K562 (cell line): ENCODE measurements around the gene KRTAP19-8. TPM values are rescaled to one million over a fixed set of nuclear protein-coding genes. Genes with fewer than 3 reads are reported as not detected.

Source experiments
- ATAC-seq: fragments of 200-7000 bp; cut with Tn5 transposase; 3 replicates; pipeline ENCODE4 v1.9.1; 2020; ENCODE audit warnings: moderate library complexity
- BruUV-seq: library from RNA; stranded (reverse); fragments of 400-500 nt; replicated peaks from 2 replicates; lab custom pipeline; 2021; lab: Mats Ljungman, UMichigan
- CTCF ChIA-PET: fragments of 300-600 bp; formaldehyde crosslinking; extraction: SDS; loops from one replicate; lab custom pipeline; 2021; ENCODE audit warnings: low intra/inter-chr PET ratio; lab: Yijun Ruan, JAX
- POLR2A ChIA-PET: fragments of 300-600, 350-650 bp; sonication (Branson Sonifier 250); formaldehyde crosslinking; extraction: SDS; loops from one replicate; lab custom pipeline; 2021; ENCODE audit warnings: antibody characterized with exemption, inconsistent platforms; lab: Yijun Ruan, JAX
- DNase-seq, 4 experiments: peaks; one replicate each; pipeline versions ENCODE4 v3.0.0 to v3.0.0-alpha.2; 2011 to 2018; ENCODE audit warnings: low spot score in 3 of 4, mixed read lengths in 3 of 4; ENCODE audit errors: extremely low read depth in 1 of 4
- FAIRE-seq: peaks from 2 replicates; lab custom pipeline; 2011; peaks lifted over from hg19 to GRCh38; lab: Jason Lieb, UNC
- H2AFZ ChIP-seq: 2 replicates; pipeline ENCODE4 v1.6.0; 2011; ENCODE audit warnings: low read depth, low read length, control low read depth, inconsistent platforms
- H3K27ac ChIP-seq: fragments of 200-600 bp; 3 replicates; pipeline ENCODE4 v1.8.0; 2011; ENCODE audit warnings: low read depth, mild to moderate bottlenecking, control low read depth, inconsistent platforms, low read length, moderate library complexity, mixed read lengths; ENCODE audit errors: extremely low read depth
- H3K27me3 ChIP-seq, 2 experiments: fragments of 300-600 bp in 1 of 2; 2 replicates in 1 of 2; 3 replicates in 1 of 2; pipeline versions ENCODE4 v1.6.0 to v1.8.0; 2011; ENCODE audit warnings: inconsistent platforms in 2 of 2, low read length in 2 of 2, mild to moderate bottlenecking in 1 of 2, mixed read lengths in 1 of 2, moderate library complexity in 1 of 2; ENCODE audit not compliant: control insufficient read depth in 2 of 2, insufficient read depth in 2 of 2
- H3K36me3 ChIP-seq: fragments of 300-600 bp; 3 replicates; pipeline ENCODE4 v1.8.0; 2011; ENCODE audit warnings: mild to moderate bottlenecking, low read length, inconsistent platforms; ENCODE audit not compliant: control insufficient read depth, insufficient read depth
- H3K4me1 ChIP-seq, 2 experiments: fragments of 200-600 bp in 1 of 2; replicated peaks in 1 of 2; 2 replicates in 1 of 2; 3 replicates in 1 of 2; pipeline versions ENCODE4 v1.5.1 to v1.8.0; 2011; ENCODE audit warnings: inconsistent platforms in 2 of 2, low read length in 2 of 2, mild to moderate bottlenecking in 1 of 2, mixed read lengths in 1 of 2, moderate library complexity in 1 of 2; ENCODE audit not compliant: control insufficient read depth in 2 of 2, insufficient read depth in 2 of 2
- H3K4me2 ChIP-seq: 2 replicates; pipeline ENCODE4 v1.6.1; 2011; ENCODE audit warnings: low read length, control low read depth, inconsistent platforms, mixed read lengths; ENCODE audit not compliant: insufficient read depth
- H3K4me3 ChIP-seq: fragments of 200-600 bp; sonication (generic), shearing (Covaris generic); 2 replicates; pipeline ENCODE4 v1.5.1; 2016; ENCODE audit warnings: control low read depth, inconsistent platforms
- H3K79me2 ChIP-seq: fragments of 200-600 bp; 3 replicates; pipeline ENCODE4 v1.8.0; 2011; ENCODE audit warnings: low read length, inconsistent platforms; ENCODE audit not compliant: control insufficient read depth, insufficient read depth
- H3K9ac ChIP-seq, 2 experiments: 2 replicates each; pipeline versions ENCODE4 v1.6.0 to v1.6.1; 2011; ENCODE audit warnings: low read depth in 2 of 2, low read length in 2 of 2, control low read depth in 1 of 2, inconsistent platforms in 1 of 2, mild to moderate bottlenecking in 1 of 2, mixed read lengths in 1 of 2; ENCODE audit not compliant: insufficient read depth in 1 of 2
- H3K9me1 ChIP-seq: one replicate; pipeline ENCODE4 v1.6.0; 2011; ENCODE audit warnings: inconsistent platforms, mild to moderate bottlenecking, low read length, moderate library complexity; ENCODE audit not compliant: control insufficient read depth, insufficient read depth
- H3K9me3 ChIP-seq: replicated peaks from 2 replicates; pipeline ENCODE4 v1.5.1; 2011; ENCODE audit warnings: low read depth, low read length, inconsistent platforms; ENCODE audit not compliant: control insufficient read depth, insufficient read depth
- H4K20me1 ChIP-seq: replicated peaks from 2 replicates; pipeline ENCODE4 v1.6.1; 2011; ENCODE audit warnings: low read length, inconsistent platforms, mixed read lengths; ENCODE audit not compliant: control insufficient read depth, insufficient read depth
- FOXA3 ChIP-seq, 2 experiments: fragments of 450-650 bp in 1 of 2; sonication (generic) in 1 of 2; formaldehyde crosslinking; IDR thresholded peaks in 1 of 2; conservative IDR thresholded peaks in 1 of 2; 2 replicates each; pipeline versions ENCODE4 v1.4.0 to v1.8.0; 2020 to 2022; ENCODE audit warnings: mild to moderate bottlenecking in 2 of 2, missing genetic modification reagents in 1 of 2
- IFI16 ChIP-seq: fragments of 250-450 bp; sonication (Bioruptor Pico); IDR thresholded peaks from 2 replicates; pipeline ENCODE4 v2.1.2; 2022; ENCODE audit warnings: mild to moderate bottlenecking, inconsistent platforms
- KAT2B ChIP-seq: IDR thresholded peaks from one replicate; pipeline ENCODE4 v1.6.1; 2012; ENCODE audit warnings: low read depth, mild to moderate bottlenecking, control low read depth, inconsistent platforms, low read length, moderate library complexity
- MTA3 ChIP-seq: fragments of 450-650 bp; formaldehyde crosslinking; IDR thresholded peaks from 2 replicates; pipeline ENCODE4 v1.6.1; 2017; ENCODE audit warnings: mild to moderate bottlenecking, borderline replicate concordance
- PRDM10 ChIP-seq: fragments of 450-650 bp; IDR thresholded peaks from 2 replicates; pipeline ENCODE4 v1.6.1; 2018; ENCODE audit not compliant: partially characterized antibody
- RNF219 ChIP-seq: fragments of 250-450 bp; sonication (Bioruptor Pico); IDR thresholded peaks from 2 replicates; pipeline ENCODE4 v1.5.0; 2022; ENCODE audit warnings: mild to moderate bottlenecking
- TEAD4 ChIP-seq, 2 experiments: sonication (generic) in 1 of 2; formaldehyde crosslinking in 1 of 2; IDR thresholded peaks; 2 replicates each; pipeline versions ENCODE4 v1.6.1 to v1.8.0; 2012 to 2022; ENCODE audit warnings: borderline replicate concordance in 1 of 2, inconsistent platforms in 1 of 2, low read length in 1 of 2, mild to moderate bottlenecking in 1 of 2, missing genetic modification reagents in 1 of 2
- XRCC4 ChIP-seq: IDR thresholded peaks from one replicate; pipeline ENCODE4 v1.6.1; 2011; ENCODE audit not compliant: insufficient read depth, insufficient read length; ENCODE audit errors: extremely low read depth
- ZNF324 ChIP-seq: fragments of 250-450 bp; sonication (Bioruptor Pico); IDR thresholded peaks from 2 replicates; pipeline ENCODE4 v1.4.0; 2020; ENCODE audit warnings: mild to moderate bottlenecking
- WGBS: fragments of 100-300 bp; shearing (Covaris generic); methylation state at CpG from one replicate; pipeline ENCODE4 v1.1.6; 2016; ENCODE audit warnings: low coverage, mixed read lengths; ENCODE audit not compliant: insufficient coverage; ENCODE audit errors: missing lambda C conversion rate; 5-methylcytosine and 5-hydroxymethylcytosine counted together
- in situ Hi-C: fragments of 300-500 bp; cut with MboI; formaldehyde crosslinking; loops from 4 replicates; pipeline ENCODE4 v1.15.0; 2018; ENCODE audit warnings: inconsistent platforms, mixed read lengths
- intact Hi-C: fragments of 100-400 bp; cut with micrococcal nuclease; formaldehyde crosslinking; loops from 2 replicates; pipeline ENCODE4 v1.14.2; 2022
- polyA plus RNA-seq, 8 experiments: library from polyadenylated mRNA; depleted of rRNA in 4 of 8; stranded (reverse) in 5 of 8; unstranded in 3 of 8; fragments of >200 nt; fragmentation: Nextera tagmentation in 2 of 8; fragmentation: Illumina TruSeq in 1 of 8; extraction: Ambion mirVana in 2 of 8; extraction: Trizol in 1 of 8; gene quantifications; 2 replicates each; pipeline versions ENCODE4 v1.2.1 to v1.2.3, GENCODE V29; 2011 to 2014; ENCODE audit warnings: inconsistent platforms in 1 of 8, missing spikeins in 1 of 8
- total RNA-seq, 7 experiments: library from RNA; depleted of rRNA in 6 of 7; stranded (reverse); fragments of >200 nt in 6 of 7; fragmentation: Illumina TruSeq in 2 of 7; extraction: Trizol in 2 of 7; gene quantifications; 2 replicates each; pipeline versions ENCODE4 v1.2.1 to v1.2.3, GENCODE V29; 2011 to 2021; ENCODE audit warnings: low replicate concordance in 1 of 7
- TF ChIP-seq, protein P1 (sequence below), 2 experiments: IDR thresholded peaks in 1 of 2; conservative IDR thresholded peaks in 1 of 2; 2 replicates each; pipeline ENCODE4 v1.6.1; 2016; ENCODE audit warnings: low read depth in 2 of 2, mild to moderate bottlenecking in 1 of 2, missing compliant biosample characterization in 1 of 2, missing genetic modification characterization in 1 of 2, moderate library complexity in 1 of 2
- TF ChIP-seq, protein P2 (sequence below): sonication (generic); formaldehyde crosslinking; IDR thresholded peaks from 2 replicates; pipeline ENCODE4 v1.8.1; 2022; ENCODE audit warnings: missing genetic modification reagents

KRTAP19-8 gene
- total and polyA plus RNA-seq, 9 of the 15 experiments (the other 6 are each of a cell fraction or from before 2014, with no cell fraction given), result not detected

- H3K27me3 ChIP-seq, result no peaks in the 10 kb centered on the region
- no peaks in the 10 kb centered on the region; the same call in 1 of the 2 replicates for H3K9me3 ChIP-seq
- DNase-seq (no peak), ATAC-seq (no peak), FAIRE-seq (no peak)
- no peak overlapping the region for H3K9ac ChIP-seq
- POLR2A ChIA-PET, result no interaction called here
- no peak overlapping the region for H3K4me3 ChIP-seq
- H3K9me1 ChIP-seq, result no peaks in the 10 kb centered on the region
- no peaks in the 10 kb centered on the region for H3K79me2 ChIP-seq
- CTCF ChIA-PET, result no interaction called here
- H3K27ac ChIP-seq, result no peak overlapping the region
- H3K4me1 ChIP-seq, result no peaks in the 10 kb centered on the region
- intact Hi-C loops (no loop called here), in situ Hi-C loops (no loop called here)
- H2AFZ ChIP-seq, result no peak overlapping the region
- no peak overlapping the region for H3K4me2 ChIP-seq
- WGBS, result under 1% methylated on average over 5 of the region's 5 CpGs
- no peaks in the 10 kb centered on the region for H4K20me1 ChIP-seq
- no TSS peak for BruUV-seq
- no peaks in the 10 kb centered on the region for H3K36me3 ChIP-seq
- TF ChIP-seq MTA3 (no peak), TEAD4 (IDR thresholded peaks at IDR 0.05; ENCODE audit: low read length) (no peak), TEAD4 (CRISPR knock-in tag; IDR thresholded peaks at IDR 0.05; ENCODE audit: borderline replicate concordance) (no peak), XRCC4 (no peak), ZNF324 (CRISPR knock-in tag) (no peak), KAT2B (no peak), IFI16 (CRISPR knock-in tag) (no peak), RNF219 (CRISPR knock-in tag) (no peak), PRDM10 (no peak), FOXA3 (CRISPR knock-in tag; conservative IDR thresholded peaks at IDR 0.05 in 1 of 2, IDR thresholded peaks at IDR 0.05 in 1 of 2) (no peak)
- TF ChIP-seq, protein P1, sequence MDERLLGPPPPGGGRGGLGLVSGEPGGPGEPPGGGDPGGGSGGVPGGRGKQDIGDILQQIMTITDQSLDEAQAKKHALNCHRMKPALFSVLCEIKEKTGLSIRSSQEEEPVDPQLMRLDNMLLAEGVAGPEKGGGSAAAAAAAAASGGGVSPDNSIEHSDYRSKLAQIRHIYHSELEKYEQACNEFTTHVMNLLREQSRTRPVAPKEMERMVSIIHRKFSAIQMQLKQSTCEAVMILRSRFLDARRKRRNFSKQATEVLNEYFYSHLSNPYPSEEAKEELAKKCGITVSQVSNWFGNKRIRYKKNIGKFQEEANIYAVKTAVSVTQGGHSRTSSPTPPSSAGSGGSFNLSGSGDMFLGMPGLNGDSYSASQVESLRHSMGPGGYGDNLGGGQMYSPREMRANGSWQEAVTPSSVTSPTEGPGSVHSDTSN (CRISPR knock-in tag; IDR thresholded peaks at IDR 0.05; ENCODE audit: low read depth), result no peak
- TF ChIP-seq, protein P1 (tag; conservative IDR thresholded peaks at IDR 0.05; ENCODE audit: low read depth), result no peak
- TF ChIP-seq, protein P2, sequence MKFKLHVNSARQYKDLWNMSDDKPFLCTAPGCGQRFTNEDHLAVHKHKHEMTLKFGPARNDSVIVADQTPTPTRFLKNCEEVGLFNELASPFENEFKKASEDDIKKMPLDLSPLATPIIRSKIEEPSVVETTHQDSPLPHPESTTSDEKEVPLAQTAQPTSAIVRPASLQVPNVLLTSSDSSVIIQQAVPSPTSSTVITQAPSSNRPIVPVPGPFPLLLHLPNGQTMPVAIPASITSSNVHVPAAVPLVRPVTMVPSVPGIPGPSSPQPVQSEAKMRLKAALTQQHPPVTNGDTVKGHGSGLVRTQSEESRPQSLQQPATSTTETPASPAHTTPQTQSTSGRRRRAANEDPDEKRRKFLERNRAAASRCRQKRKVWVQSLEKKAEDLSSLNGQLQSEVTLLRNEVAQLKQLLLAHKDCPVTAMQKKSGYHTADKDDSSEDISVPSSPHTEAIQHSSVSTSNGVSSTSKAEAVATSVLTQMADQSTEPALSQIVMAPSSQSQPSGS (CRISPR knock-in tag), result no peak
Observed at GRCh38 chr21:30994932-30995331, 43.3 kb downstream of the KRTAP19-8 start.
